Right lobe of liver (tissue), 4 donors: ENCODE results near the gene DAPK2.

ENCODE experiments used
- POLR2A ChIP-seq: fragments of 450-650 bp; IDR thresholded peaks from one replicate; pipeline ENCODE4 v1.6.1; 2017; ENCODE audit warnings: antibody characterized with exemption, mild to moderate bottlenecking
- TF ChIP-seq, protein P1 (sequence below), 4 donors: fragments of 200-600 bp in 3 of 4; fragments of 450-650 bp in 1 of 4; IDR thresholded peaks; one replicate each; pipeline versions ENCODE4 v1.5.1 to v1.8.0; 2016 to 2022; ENCODE audit warnings: antibody characterized with exemption in 4 of 4, mild to moderate bottlenecking in 2 of 4
- donor health status: DM: no; HTN: no; CAD: no.
- donor health status: DM: no; HTN: no; CAD: no.
- donor health status: DM: no; HTN: yes; CAD: no.

- TF ChIP-seq, protein P1, sequence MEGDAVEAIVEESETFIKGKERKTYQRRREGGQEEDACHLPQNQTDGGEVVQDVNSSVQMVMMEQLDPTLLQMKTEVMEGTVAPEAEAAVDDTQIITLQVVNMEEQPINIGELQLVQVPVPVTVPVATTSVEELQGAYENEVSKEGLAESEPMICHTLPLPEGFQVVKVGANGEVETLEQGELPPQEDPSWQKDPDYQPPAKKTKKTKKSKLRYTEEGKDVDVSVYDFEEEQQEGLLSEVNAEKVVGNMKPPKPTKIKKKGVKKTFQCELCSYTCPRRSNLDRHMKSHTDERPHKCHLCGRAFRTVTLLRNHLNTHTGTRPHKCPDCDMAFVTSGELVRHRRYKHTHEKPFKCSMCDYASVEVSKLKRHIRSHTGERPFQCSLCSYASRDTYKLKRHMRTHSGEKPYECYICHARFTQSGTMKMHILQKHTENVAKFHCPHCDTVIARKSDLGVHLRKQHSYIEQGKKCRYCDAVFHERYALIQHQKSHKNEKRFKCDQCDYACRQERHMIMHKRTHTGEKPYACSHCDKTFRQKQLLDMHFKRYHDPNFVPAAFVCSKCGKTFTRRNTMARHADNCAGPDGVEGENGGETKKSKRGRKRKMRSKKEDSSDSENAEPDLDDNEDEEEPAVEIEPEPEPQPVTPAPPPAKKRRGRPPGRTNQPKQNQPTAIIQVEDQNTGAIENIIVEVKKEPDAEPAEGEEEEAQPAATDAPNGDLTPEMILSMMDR (IDR thresholded peaks at IDR 0.05): no peak
- no peak for TF ChIP-seq POLR2A
Observed at GRCh38 chr15:63888823-63889222, 157.5 kb downstream of the DAPK2 start.
